Spleen (tissue), 3 donors: ENCODE results near the gene AKAP1.

Experiments used
- POLR2A ChIP-seq, 3 donors: fragments of 450-650 bp; IDR thresholded peaks; one replicate each; pipeline ENCODE4 v1.5.1; 2017; ENCODE audit warnings: antibody characterized with exemption in 3 of 3, mild to moderate bottlenecking in 1 of 3
- POLR2AphosphoS5 ChIP-seq, 3 donors: sonication (generic); formaldehyde crosslinking; IDR thresholded peaks; one replicate each; pipeline ENCODE4 v1.5.1; 2017; ENCODE audit warnings: antibody characterized with exemption in 3 of 3

- TF ChIP-seq POLR2A (IDR thresholded peaks at IDR 0.05) (no peak), POLR2AphosphoS5 (IDR thresholded peaks at IDR 0.05) (no peak)
These were observed 4.3 kb downstream of the AKAP1 start for GRCh38 chr17:57089391-57089790.
